T-helper 9 cell (primary cell): ENCODE measurements around the gene TENM3.
"Not testable (repeated sequence)": the region's sequence is repeated elsewhere in the genome, so short reads cannot be mapped to it uniquely, and the experiment has no call there.

Experiments used
- DNase-seq: peaks from one replicate; pipeline ENCODE4 v3.0.0-alpha.2; 2020

TENM3 gene

DNA sequence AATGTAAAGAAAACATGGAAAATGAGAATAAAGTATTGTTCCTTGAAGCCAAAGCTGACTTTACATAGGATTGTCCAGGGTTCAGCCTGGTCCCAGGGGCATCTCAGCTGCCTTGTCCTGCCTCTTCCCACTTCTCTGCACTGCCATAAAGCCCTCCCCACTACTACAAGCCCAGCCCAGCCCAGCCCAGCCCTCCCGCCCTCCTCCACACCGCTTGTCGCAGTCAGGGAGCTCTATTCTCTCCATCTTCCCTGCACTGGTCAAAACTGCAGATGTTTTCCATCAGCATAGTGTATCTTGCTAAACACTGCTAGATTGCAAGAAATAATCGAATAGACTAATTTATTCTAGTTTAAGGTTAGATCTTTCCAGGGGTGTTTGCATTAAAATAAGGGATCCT is 100.3 kb downstream of the TENM3 start:
- no peak for DNase-seq

GRCh38 chr4:182344968-182345367 is 101.8 kb downstream of the TENM3 start:
- DNase-seq = no peak

GRCh38 chr4:182346250-182346649 is 103.0 kb downstream of the TENM3 start:
- DNase-seq = no peak

GRCh38 chr4:182346675-182347375 is 103.6 kb downstream of the TENM3 start:
- DNase-seq = no peak

- no peak for DNase-seq
Measured at GRCh38 chr4:182348779-182349326, 105.7 kb downstream of the TENM3 start.

GRCh38 chr4:182350041-182350440 is 106.8 kb downstream of the TENM3 start:
- DNase-seq = no peak

GRCh38 chr4:182351485-182351884 is 108.3 kb downstream of the TENM3 start:
- no peak for DNase-seq

- DNase-seq = no peak
Measured at GRCh38 chr4:182354106-182354505, 110.9 kb downstream of the TENM3 start.

- DNase-seq = no peak
Measured at GRCh38 chr4:182354867-182355266, 111.7 kb downstream of the TENM3 start.

- DNase-seq = no peak
Measured at GRCh38 chr4:182367153-182367552, 124.0 kb downstream of the TENM3 start.

- DNase-seq = no peak
Measured at GRCh38 chr4:182369211-182369610, 126.0 kb downstream of the TENM3 start.

DNA sequence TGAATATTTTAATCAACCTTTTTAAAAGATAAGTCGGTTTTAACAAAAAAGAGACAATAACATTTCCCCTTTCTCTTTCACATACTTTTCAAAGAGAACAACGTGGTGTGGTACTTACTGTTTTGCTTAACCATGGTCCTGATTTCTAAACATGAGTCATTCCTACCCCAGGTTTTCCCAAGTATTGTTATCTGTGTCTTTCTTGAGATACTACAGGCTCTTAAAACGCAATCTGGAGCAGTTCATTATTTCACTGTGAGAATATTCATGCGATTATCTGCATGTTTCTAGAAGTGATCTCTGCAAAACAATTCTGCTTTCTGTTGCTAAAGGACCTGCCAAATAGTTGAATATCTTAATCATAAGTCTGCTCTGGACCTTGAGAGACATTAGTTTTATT is 127.3 kb downstream of the TENM3 start:
- DNase-seq = no peak

- DNase-seq = no peak
Measured at GRCh38 chr4:182380771-182381181, 137.6 kb downstream of the TENM3 start.

DNA sequence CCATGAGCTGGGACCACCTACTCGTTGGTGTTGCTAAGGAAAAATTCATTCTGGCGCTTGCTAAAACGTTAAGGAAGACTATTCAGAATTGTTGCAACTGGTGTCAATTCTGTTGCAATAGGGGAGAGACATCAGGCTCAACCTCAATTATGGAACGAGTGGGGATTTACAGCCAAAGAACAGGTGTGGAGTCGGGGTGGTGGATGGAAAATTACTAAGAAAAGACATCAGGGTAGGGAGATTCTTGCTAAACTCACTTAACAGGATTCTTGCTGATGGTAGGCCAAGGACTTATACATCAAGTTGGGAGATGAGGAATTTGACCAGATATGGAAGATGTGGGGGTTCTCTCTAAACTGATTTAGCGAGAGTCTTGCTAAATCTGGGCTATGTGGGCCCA is 139.7 kb downstream of the TENM3 start:
- no peak for DNase-seq

DNA sequence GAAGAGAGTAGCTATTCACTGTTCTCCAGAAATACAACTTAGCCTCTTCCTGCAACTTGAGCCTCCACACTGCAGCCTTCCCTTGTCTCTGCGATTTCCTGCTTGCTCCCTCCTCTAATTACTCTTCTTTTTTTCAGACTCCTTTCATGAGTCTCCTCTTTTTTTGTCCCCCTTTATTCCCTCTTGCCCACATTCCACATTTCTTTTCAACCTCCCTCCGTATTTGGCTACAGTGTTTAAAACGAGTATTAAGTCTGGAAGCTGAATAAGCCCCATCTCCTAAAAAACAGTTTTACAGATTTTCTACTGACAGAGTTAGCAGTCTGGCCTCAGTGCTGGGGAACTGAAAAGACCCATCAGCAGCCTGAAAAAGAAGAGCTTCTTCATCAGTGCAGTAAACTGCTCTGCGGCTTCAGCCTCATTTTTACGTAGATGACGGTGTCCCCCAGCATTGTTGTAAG is 141.5 kb downstream of the TENM3 start:
- no peak for DNase-seq

DNA sequence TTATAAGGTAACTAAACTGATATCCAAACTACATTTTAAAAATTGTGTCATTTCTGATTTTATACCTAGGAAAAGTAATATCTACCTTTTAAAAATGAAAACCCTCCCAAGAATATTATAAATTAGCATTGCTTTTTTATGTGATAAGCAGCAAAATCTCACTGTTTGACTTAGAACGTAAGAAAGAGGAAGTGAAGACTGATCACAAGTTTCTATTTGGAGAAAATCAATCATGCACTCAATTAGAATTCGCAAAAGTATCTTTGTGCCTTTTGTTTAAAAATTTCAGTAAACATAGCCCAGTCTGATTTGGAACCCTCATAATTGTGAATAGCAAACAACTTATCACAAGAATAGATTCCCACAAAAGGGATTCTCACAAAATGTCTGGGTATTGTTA is 142.7 kb downstream of the TENM3 start:
- DNase-seq = no peak

DNA sequence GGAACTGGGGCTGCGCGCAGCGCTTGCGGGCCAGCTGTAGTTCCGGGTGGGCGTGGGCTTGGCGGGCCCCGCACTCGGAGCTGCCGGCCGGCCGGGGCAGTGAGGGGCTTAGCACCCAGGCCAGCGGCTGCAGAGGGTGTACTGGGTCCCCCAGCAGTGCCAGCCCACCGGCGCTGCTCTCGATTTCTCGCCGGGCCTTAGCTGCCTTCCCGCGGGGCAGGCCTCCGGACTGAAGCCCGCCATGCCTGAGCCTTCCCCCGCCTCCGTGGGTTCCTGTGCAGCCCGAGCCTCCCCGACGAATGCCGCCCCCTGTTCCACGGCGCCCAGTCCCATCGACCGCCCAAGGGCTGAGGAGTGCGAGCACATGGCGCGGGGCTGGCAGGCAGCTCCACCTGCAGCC is 143.4 kb downstream of the TENM3 start:
- not testable (repeated sequence) for DNase-seq

GRCh38 chr4:182391111-182391684 is 148.0 kb downstream of the TENM3 start:
- DNase-seq = no peak

DNA sequence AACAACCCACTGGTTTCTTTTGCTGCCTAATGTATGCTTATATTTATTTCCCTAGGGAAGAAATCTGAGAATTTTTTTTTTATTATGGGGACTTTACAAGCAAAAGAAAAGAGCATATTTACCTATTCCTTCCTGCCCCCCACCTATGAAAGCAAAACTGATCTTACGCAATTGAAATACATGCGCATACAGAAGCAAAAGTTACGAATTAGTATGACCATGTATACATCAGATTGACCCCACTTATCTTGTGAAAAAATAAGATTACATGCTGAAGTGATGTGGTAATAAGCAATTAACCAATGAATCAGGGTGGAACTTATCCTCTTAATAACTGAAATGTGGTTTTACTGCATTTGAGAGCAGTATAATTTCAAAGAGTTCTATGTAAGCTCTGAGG is 151.0 kb downstream of the TENM3 start:
- no peak for DNase-seq

DNA sequence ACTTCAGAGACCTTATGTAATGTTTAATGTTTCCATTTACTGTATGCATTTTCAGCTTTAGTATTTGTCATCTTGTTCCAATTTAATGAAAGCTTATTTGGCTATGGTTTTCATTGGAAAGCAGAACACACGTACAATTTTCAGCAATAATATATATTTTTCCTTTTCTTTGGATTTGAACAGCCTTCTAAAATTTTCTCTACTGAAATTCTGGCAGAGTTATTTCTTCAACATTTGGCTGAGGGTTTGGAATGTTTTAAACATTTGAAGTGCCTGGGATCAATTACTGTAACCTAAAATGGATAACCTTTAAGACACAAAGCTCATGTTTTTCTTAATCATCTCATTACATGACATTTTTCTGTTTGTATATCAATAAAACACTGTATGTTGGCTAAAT is 156.9 kb downstream of the TENM3 start:
- DNase-seq = no peak

DNA sequence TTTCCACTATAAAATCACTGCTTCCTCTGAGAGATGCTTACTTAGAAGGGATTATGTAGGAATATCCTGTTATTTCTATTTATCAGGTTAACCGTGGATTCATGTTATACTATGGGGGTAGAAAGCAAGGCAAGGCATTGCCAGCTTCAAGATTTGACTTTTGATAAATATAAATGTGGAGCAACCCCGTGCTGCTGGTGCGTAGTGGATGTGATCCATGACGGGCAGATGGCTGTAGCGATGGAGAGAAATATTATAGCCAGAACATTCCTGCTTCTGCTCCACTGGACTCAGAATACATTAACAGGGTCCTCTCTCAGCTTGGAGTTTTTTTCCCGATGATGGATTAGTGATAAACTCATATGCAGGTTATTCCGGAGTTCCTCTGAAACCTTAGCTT is 157.6 kb downstream of the TENM3 start:
- DNase-seq = no peak

DNA sequence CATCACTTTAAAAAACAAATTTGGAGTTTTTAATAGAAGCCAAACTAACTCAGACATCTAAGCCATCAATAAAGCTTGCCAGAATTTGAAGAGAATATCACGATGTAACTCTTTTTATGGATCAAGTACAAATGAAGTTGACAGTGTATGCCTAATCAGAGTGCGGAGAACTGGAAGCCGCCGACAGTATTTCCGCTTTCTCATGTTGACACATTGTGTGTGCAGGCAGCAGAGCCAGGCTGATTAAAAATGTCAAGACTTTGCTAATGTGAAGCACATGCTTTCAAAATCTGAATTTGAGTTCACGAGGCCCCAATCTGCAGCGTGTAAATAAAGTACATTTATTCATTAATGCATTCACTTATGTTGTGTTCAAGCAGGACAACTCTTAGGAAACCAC is 161.2 kb downstream of the TENM3 start:
- DNase-seq = no peak

- DNase-seq = no peak
Measured at GRCh38 chr4:182405087-182405486, 161.9 kb downstream of the TENM3 start.

- no peak for DNase-seq
Measured at GRCh38 chr4:182409271-182409670, 166.1 kb downstream of the TENM3 start.

DNA sequence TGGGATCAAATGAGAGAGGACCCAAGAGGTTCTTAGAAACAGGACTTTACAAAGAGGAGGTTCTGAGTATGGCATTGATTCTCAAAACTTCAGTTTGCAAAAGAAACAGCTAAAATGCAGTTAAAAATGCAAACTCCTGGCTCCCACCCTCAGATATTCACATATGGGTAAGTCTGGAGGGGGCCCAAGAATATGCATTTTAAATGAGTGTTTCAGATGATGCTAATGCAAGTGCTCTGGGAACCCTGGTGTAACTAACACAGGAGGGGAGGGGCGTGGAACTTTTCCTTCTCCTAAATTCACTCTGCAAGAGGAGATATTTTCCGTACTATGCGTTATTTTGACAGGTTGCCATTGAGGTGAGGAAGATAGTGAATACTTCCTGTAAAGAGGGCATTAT is 168.2 kb downstream of the TENM3 start:
- no peak for DNase-seq
